HG03066 (cell line): ENCODE measurements around the gene EXT2.

Experiments used
- ATAC-seq: cut with Tn5 transposase; IDR thresholded peaks from one replicate; pipeline ENCODE4 v1.9.1; 2021; ENCODE audit warnings: low read depth; ENCODE audit not compliant: unreplicated experiment

The EXT2 gene

GRCh38 chr11:44192462-44193100 lies 97.1 kb downstream of the EXT2 start:
- no peak for ATAC-seq

DNA sequence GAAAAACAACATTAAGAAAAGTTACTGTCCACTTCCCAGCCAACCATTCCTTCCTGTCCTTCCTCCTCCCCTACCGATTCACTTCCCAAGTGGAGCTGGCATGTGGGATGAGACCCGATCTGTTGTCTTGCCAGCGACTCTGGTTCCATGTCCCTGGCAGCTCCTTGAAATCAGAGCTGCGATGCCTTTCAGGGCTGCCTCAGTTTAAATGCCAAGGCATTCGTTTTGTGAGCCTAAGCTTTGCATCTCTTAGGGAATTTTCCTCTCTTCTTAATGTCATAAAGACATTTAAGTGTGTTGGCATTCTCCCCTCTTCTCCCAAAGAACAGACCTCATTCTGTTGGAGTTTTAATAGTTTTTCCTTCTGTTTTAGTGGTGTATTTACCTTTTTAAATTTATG lies 98.4 kb downstream of the EXT2 start:
- ATAC-seq: no peak

DNA sequence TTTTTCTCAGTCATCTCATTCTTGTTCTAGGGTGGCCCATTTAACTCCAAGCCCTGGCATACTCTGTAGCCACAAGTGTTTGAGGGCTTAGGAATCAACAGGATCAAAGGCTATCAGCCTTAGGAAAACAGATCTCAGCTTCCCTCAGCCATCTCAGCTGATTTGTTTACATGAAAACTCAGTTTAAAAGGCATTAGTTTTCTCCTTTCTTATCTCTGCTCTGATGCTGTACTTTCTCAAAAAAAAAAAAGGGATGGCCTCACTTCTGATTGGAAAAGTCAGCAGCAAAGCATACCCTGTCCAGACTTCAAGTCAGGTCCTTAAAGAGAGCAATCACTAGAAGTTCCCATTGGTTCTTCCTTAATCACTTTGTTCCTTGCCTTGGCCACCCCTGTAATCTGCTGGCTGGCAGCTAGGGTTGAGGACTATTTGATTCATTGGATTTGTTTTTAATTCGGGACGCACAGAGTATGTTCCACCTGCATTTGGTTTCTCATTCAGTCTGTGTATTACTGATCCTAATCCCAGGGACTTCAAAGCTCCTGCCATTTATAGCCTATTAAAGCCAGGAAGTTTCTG lies 102.8 kb downstream of the EXT2 start:
- ATAC-seq: no peak

DNA sequence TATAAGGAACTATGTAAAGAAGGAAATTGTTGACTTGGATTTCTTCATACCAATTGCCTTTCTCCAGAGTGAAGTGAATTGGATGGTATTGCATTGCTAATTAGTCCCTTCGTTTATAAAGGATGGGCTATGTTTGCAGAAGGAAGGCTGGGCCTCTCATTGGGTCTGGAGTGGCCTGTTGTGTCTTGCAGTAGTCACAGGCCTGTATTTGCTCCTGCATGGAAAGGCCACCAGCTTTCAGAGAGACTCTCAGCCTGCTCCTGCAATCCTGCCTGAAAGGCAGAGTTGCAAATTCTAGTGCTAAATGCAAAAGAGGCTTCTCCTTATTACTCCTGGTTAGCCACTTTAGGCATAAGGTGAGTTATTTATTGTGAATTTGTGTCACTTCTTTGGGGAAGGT lies 103.8 kb downstream of the EXT2 start:
- ATAC-seq: no peak

DNA sequence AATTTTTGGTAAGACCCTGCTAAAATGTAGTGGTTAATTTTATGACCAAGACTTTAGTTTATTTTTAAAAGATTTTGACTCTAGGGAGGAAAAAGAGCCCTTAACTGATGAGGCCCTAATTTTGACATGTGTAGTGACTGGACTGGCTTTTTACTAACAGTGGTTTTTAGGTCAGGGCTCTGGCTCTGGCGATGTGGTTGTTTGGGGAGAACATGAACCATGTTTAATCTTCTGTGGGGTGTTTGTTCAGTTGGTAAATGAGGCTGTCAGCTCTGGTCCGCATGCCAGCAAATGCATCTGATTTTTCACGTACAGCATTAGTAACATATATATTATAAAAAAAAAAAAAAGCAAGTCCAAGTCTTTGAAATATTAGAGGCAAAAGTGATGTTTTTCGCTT lies 104.3 kb downstream of the EXT2 start:
- no peak for ATAC-seq

DNA sequence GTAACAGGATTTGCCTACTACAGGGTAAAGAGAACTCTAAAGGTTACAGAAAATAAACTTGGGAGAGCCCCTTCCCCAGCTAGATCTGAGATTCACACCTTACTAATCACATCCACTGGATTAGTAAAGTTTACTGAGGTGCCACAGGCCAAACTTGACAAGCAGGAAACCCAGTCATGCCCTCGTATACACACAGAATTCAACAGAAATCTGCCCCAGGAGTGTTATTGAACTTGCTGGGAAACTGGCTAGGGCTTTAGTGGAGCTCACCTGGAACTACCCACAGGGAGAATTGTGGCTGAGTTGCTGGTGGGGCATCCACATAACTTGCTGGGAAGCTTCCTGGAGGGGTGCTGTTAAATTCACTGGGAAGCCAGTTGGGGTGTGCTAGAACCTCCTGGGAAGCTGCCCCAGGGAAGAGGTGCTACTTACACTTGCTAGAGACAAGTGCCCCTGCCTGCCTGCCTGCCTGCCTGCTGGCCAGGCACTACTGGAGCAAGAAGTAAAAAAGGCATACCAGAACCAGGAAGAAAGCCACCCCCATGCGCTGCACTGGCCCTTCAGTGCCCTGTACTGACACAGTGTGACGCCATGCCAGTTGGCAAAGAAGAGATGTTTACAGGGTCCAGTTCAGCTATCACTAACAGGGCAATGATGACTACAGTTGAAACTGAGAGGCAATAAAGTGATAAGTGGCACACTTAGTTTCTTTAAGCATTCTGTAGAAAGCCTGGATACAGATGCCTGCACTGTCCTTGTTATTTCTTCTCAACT lies 108.0 kb downstream of the EXT2 start:
- no peak for ATAC-seq

GRCh38 chr11:44205352-44205751 lies 109.9 kb downstream of the EXT2 start:
- no peak for ATAC-seq

DNA sequence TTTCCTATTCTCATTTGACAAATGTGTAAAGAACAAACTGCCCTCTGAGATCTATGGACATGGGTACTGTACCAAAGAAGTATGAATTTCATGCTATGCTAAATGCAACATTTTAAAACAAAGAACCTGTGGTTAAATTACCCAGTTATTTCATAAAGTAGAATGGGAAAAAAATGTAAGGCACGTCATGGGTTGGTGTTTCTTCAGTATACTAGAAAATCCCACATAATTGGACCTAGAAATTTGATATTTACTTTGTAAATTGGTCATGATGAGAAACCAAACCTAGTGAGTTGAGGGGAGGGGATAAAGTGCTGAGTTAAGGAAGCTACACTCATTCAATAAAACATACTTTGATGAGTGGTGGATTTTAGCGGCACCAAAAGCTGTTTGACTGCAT lies 110.4 kb downstream of the EXT2 start:
- ATAC-seq: no peak

DNA sequence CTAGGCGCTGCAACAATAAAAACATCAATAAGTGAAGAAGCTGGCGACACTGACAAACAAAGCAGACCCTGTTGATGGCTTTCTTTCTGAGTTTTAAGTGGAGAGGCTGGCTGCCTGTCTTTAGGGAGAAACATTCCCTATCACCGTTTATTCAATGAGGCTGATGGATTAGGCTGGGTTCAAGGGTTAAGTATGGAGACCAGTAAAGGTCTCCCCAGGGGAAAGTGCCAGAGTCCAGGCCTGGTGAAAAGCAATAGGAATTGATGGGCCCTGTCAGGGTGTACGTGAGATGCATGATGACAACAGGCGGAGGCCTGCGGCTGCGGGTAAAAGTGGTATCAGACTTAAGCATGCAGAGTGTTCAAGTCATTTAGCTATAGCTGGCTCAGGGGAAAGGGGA lies 111.8 kb downstream of the EXT2 start:
- no peak for ATAC-seq

DNA sequence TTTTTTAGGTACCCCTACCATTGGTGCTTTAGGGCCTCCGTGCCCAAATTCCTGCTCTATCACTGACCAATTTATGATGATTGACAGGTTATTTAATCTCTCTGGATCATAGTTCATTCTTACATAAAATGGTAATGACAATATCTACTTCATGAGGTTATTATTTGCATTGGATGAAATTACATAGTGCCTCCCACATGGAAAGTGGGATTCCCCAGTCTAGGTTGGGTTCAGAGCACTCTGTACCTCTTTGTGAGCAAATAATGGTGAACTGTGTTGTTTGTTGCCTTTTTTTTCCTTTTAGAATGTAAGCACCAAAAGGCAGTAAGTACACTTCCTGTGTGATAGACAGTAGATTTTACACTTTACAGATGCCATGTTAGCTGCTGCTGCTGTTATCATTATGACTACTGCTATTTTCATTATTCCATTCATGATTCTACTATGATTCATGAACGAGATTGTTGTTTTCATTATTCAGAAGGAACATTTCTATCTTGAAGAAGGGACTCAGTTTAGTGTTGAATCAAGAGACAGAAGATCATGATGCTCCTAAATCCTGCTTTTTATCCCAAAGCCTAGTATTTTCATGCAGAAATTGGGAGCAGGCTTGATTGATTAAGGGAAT lies 113.6 kb downstream of the EXT2 start:
- no peak for ATAC-seq

DNA sequence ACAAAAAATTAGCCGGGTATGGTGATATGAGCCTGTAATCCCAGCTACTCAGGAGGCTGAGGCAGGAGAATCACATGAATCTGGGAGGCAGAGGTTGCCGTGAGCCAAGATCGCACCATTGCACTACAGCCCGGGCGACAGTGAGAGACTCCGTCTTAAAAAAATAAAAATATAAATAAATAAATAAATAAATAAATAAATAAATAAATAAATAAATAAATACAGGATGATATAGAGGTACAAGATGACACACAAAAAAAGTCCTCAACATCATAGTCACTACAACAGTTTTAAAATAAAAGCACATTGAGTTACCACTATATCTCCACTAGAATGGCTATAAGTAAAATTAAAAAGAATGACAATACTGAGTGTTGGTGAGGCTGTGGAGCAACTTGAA lies 116.7 kb downstream of the EXT2 start:
- no peak for ATAC-seq

- ATAC-seq: no peak
These were observed 117.7 kb downstream of the EXT2 start for GRCh38 chr11:44213148-44213547.

- no peak for ATAC-seq
These were observed 122.0 kb downstream of the EXT2 start for GRCh38 chr11:44217432-44217831.

DNA sequence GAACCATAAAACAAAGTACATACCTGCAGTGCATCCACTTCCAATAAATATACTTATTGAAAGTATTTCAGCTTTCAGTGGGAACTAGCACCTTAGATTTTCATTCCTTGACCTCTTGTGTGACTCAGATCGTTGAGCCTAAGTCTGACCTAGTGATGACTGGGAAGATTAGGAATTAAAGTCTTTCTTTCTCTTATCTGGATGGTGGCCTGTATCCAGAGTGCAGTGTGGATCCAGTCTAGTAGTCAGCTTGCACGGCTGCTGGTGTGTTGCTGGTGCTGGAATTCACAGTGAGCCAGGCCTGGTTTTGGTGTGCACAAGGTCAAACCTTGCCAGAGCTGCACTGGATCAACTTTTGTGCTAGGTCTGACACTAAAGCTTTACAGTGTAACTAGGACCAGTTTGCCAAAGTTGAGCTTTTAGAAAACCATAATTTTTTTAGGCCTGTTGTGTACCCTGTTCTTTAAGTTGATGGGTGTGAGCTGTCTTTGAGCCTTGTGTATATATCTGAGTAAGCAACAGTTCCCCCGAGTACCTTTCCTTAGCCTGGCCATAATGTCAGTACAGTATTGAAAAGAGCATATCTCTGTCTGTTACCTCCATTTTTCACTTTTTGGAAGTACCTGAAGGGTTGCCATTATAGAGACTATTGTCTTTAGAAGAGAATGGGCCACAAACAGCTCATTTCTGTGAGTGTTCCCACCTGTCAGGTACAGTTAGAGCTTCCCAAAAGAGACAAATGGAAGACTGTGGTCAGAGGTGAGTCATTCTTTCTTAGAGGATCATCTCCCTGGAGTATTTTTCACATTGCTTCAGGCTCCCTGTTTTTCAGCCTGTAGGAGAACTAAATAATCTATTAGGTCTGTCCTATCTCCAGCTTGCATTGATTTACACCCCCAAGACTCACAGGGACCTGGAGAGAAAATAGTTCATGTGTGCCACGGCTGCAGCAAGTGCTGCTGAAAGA lies 124.6 kb downstream of the EXT2 start:
- ATAC-seq: no peak

GRCh38 chr11:44221456-44221855 lies 126.0 kb downstream of the EXT2 start:
- no peak for ATAC-seq

DNA sequence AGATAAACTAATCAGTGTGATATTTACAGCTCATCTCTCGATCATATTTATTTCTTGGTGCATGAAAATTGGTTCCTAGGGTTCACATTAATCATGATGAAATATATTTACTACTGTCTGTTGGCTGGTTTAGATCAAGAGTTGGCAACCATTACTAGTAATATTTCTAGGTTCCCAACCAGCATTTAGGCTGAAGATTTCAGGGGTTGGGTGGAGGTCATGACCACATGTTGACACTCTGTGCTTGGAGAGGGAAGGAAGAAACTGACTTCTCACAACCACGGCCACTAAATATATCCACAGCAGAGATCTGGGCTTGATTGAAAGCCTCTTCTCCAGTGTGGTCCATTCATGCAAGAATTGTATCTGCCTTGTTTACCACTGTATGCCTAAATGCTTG lies 126.5 kb downstream of the EXT2 start:
- no peak for ATAC-seq

GRCh38 chr11:44223238-44223637 lies 127.8 kb downstream of the EXT2 start:
- no peak for ATAC-seq

DNA sequence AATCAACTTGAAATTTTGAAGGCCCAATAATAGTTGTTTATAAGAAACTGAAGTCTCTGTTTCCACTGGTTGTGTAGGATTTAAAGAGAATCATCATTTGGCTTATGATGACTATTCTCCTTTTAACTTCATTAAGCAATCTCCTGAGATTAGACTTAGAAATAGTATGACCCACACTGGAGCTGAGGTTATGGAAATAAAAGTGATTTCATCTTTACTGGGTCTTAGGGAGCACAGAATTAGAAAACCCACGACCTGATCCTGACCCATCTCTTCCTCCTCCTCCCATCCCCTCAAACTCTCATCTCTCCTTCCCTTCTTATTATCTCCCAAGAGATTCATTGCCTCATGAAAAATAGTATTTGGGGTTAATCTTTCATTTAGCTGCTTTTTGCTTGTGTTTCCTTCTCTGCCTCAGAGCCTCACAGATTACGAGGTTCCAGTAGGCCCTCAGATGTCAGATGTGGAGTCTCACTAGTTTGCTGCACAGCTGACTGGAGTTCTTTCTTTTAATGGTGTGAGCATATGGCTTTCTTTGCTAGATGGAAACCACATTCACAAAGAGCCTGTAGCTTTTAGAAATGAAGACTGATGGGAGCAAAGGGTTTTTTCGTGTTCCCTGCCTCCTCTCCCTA lies 129.5 kb downstream of the EXT2 start:
- ATAC-seq: no peak

- no peak for ATAC-seq
These were observed 131.0 kb downstream of the EXT2 start for GRCh38 chr11:44226490-44226889.

DNA sequence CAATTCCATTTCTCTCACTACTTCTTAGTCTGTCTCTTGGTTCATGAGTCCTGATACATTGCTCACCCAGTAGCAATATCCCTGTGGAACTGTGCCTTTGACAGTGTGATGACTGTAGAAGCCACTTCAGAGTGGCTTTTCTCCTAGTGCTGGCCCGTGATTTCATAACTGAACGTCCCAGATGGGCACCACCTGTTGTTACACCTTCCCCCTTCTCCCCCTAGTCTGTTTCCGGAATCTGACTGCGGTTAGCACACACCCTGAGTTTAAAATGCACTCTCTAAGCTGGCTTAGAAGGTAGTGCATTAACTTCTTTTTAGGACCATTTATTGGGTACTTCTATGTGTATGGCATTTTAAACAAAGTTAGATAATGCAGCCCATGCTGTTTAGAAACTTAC lies 131.5 kb downstream of the EXT2 start:
- ATAC-seq: no peak
